Esophagus mucosa (tissue), 1 donor: Measurements from ENCODE around the gene RABGAP1. TPM values are rescaled to one million over a fixed set of nuclear protein-coding genes. Genes with fewer than 3 reads are reported as not detected.
A peak's percentile ranks its signal among the peaks of the same experiment; 100 is the strongest.

ENCODE experiments used
- ATAC-seq: fragments of 200-7000 bp; cut with Tn5 transposase; one replicate; pipeline ENCODE4 v1.9.1; 2020
- total RNA-seq: library from RNA; stranded (reverse); gene quantifications from one replicate; pipeline ENCODE4 v1.2.4, GENCODE V29; 2023
- donor health status: DM: yes; HTN: yes; CAD: no.

The RABGAP1 gene
- total RNA-seq, 1 donor from 2014 or later: 39.6 TPM

DNA sequence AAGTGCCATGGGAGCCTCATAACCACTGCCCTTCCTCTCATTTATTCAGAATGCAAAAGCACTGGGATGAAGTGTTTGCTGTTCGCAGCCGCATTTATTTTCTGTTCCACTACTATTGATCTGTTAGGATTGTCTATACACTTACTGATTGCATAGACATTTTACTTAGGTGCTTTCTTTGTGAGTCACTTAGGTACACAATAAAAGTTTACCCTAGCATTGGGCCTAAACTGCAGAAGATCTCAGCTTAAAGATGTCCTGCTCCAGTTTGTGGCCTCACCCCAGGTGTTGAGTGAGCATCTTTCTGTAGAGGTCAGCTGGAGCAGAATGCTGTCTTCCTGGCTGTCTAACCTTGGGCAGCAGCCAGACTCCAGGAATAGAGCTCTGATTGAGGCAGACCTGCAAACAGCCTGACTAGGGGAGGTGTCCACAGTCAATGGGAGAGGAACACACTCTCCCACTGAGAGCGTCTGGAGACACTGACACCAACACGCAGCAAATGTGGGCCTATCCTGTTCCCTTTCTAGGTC is 146.6 kb downstream of the RABGAP1 start:
- ATAC-seq: no peak

DNA sequence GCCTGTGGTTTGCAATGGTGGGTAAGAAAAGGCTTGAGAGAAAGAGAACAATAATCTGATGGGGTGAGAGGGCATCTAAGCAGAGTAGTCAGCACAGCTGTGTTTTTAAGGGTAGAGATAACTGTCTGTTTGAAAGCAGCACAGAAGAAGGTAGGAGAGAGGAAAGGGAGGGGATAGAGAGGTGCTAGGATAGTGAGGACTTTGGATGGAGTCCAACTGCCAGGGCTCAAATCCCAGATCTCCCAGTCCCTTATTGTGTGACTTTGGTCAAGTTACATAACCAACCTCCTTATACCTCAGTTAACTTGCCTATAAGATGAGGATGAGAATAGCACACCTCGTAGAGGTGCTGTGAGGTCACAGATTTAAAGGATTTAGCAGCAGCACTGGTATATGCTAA is 148.2 kb downstream of the RABGAP1 start:
- no peak for ATAC-seq

DNA sequence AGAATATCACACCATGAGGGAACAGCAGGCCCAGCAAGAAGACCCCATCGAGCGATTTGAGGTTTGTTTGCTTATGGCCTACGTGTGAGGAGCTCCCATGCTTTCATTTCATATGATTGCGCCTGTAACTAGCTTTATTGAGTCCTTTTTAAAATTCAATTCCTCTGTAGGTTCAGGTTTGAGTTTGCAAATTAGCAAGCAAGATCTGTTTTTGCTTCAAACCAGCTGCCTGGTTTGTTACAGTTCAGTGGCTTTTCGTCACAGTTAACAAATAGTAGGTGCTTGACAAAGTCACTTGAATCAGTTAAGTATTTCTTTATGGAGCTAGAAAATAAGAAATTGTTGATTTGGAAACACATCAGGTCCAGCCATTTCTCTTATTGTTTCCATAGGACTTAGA is 149.0 kb downstream of the RABGAP1 start:
- no peak for ATAC-seq

DNA sequence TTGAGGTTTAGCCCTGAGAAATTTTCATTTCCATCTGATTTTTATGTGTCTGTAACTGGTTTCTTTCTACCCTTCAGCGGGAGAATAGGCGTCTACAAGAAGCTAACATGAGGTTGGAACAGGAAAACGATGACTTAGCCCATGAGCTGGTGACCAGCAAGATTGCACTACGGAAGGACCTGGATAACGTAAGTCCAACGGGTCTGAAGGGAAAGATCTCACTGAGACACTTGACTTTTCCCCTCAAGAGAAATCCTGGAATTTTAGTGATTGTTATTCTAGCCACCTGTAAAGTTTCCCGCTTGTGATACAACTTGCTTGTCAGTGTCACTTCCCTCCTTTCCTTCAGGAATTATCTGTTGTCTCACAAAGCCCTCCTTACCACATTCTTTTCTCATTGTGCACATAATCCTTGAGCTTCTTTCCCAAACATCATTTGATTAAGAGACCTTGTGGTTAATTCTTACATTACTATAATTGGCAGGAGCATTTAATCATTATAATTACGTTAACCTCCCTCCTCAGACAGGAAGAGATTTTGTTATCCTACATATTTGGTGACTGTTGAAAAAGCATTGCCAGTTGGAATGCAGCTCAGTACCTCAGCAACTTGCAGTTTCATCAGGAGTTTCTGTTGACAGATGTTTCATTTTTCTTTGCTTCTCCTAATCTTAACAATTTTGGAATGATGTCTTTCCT is 149.5 kb downstream of the RABGAP1 start:
- no peak for ATAC-seq

DNA sequence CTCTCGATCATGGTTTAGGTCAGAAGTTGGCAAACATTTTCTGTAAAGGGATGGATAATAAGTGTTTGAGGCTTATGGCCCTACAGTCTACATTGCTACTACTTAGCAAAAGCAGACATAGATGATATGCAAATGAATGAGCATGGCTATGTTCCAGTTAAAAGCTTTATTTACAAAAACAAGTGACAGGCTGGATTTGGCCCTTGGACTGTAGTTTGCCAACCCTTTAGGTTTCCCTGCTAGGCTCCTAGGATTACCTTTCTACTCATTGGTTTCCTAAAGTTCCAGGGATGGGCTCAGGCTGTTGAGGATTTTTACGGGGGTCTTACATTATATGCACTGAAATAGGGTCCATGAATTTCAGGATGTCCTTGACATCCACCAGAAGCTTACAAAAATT is 150.1 kb downstream of the RABGAP1 start:
- ATAC-seq: no peak

DNA sequence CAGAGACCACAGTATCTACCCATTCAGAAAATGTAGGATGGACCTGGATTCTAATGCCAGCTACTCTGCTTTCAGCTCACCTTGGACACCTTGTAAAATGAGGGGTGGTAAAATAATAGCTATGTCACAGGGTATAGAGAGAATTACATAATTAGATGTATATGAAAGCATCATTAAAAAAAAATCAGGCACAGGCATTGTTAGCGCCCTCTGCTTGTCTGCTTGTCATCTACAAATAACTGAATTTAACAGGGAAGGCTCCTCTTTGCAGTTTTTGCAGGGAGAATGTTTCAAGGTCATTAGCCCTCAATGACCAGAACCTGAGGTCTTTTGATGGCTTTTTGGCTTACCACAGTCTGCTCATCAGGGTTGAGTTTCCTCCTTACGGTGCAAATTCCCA is 150.6 kb downstream of the RABGAP1 start:
- no peak for ATAC-seq

DNA sequence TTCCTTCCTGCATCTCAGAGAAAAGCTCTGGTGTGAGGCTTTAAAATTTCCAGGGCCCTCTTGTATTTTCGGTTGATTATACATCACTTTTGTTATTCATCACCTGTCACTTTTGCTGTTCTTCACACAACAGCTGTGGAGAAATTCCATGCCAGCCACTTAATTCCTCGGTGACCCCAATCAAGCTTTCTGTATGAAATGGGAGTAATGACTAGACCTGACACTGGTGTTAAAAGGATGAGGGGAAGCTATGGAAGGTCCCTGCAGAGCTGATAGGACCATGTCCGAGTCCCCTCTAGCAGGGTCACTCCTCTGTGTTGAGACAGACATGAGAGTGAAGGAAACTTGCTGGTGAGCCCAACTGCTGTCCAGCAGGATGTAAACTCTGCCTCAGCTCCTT is 152.3 kb downstream of the RABGAP1 start:
- no peak for ATAC-seq

DNA sequence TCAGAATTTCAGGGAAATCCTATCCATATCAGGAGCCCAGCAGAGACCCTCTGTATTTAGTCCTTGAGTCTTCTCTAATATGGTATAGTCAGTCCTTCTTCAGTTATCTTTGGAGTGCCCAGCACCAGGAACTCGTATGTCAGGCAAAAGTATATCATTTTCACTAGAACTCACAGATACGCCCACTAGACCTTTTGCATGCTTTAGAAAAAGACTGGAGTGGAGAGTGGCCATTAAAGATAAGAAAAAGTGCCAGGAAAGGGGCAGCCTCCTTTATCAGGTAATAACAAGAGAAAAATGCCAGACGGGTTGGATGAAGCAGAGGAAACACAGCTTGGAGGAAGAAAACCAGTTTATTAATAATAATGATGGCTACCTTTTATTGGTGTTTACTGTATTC is 156.2 kb downstream of the RABGAP1 start:
- no peak for ATAC-seq

DNA sequence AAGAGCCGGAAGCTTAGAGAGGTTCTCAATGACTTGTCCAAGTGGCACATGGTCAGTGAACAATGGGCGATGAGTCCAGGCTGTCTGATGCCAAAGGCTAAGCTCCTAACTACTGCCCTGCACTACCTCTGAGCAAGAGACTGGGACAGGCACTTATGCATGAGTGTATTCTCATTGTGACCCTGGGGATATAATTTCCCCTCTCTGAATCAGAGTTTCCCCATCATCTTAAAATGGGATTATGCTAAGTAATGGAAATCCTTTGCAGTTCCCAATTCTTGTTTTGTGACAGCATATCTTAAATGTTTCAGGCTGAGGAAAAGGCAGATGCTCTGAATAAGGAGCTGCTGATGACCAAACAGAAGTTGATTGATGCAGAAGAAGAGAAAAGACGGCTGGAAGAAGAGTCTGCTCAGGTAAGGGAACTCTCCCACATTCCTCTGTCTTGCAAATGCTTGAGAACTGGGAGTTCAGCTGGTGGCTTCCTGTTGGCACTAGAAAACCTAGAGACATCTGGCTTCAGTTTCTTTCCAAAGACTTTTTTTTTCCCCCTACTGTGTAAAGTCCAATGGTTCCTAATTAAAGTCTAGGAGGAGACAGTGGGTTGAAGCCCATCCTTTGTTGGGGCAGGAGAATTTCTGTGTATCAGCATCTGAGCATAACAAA is 156.7 kb downstream of the RABGAP1 start:
- no peak for ATAC-seq

DNA sequence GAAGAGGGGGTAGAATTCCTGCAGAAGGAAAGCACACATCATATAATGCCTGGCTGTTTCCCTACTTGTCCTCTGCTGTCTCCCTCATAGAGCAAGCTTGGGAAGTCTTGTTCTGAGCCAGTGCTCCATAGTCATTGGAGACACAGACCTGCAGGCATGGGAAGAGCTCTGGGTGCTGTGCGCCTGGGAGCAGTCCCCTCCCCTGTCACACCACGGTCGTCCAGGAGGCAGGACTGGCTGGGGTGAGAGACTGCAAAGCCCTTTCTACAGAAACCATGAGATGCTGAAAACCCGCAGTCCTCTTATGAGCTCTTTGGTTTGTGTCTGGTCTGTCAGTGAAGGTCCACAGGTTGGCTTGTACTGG is 157.3 kb downstream of the RABGAP1 start:
- no peak for ATAC-seq

DNA sequence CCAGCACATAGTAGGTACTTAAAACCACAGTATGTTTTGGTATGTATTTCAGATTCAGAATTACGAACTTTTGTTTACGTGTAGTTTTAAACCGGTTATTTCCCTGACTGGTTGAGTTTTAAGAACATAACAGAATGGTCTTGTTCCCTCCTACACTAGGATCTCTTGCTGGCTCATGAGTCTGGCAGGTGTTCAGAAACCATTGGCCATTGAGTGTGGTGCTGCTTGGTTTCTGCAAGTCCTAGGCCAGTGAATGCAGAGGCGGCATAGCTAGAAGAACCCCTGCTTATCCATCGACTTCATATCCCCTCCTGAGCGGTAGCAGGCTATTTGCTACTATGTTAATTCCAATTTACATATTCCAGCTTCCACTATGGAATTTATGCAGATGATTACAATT is 158.2 kb downstream of the RABGAP1 start:
- no peak for ATAC-seq

DNA sequence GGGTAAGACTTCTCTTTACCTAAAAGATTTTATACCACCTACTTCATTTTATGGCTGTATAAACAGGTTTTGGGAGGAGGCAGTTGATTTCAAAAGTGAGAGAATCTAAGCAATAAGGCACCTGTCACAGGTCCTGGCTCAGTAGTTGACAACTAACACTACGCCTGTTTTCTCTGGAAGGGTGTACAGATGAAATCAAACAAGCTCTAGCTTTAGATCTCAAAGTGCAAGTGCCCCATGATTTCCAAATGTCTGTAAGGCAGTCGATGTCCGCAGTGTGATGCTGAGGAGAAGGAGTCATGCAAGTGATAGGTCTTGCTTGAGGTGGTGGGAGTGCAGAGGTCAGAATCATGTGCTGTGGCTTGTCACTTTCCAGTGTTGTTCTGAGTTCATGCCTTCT is 158.7 kb downstream of the RABGAP1 start:
- ATAC-seq: no peak

DNA sequence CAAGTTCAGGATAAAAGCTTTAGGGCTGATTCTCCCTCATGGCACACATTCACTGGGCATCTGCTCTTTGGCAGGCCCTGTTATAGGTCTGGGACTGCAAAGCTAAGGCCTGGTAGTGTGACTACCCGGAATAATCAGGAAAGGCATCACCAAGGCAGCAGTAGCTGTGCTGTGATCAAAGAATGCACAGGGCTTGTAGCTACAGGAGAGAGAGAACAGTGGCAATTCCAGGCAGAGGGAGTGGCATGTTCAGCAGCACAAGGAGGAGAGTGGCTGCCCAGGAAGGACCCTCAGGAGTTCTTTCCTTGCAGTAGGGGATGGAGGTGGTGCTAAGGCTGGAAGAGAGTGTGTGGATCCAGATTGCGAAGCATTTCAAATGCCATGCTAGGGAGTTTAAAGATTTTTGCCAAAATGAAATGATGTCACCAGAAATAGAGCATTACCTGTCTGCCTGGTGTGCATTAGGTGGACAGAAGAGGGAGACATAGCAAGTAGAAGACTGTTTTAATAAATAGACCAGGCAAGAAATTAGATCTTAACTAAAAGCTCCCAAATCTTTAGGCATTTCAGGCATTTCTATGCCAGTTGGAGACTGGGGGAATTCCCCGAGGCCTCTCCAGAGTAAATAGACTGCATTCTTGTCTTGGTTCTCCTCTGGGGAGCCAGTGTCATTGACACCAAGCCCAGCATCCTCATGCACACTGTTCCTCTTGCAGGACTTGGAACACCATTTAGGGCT is 161.7 kb downstream of the RABGAP1 start:
- peak; percentile 59 for ATAC-seq

DNA sequence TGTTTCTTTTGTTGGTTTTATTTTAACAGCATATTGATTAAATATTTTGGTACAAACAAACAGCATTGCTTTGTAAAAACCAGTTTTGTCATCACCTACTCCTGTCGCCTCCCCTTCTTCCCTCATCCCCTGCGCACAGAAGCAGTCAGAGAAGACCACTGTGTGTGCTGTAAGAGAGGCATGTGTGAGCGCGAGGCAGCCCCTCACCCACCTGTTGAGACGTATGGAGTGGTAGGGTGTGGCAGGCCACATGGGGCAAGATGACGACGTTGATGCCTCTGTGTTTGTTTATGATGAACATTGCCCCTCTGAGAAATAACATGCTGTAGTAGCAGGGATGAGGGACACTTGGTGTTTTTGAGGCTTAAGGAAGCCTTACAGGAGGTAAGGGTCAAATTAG is 164.0 kb downstream of the RABGAP1 start:
- no peak for ATAC-seq

DNA sequence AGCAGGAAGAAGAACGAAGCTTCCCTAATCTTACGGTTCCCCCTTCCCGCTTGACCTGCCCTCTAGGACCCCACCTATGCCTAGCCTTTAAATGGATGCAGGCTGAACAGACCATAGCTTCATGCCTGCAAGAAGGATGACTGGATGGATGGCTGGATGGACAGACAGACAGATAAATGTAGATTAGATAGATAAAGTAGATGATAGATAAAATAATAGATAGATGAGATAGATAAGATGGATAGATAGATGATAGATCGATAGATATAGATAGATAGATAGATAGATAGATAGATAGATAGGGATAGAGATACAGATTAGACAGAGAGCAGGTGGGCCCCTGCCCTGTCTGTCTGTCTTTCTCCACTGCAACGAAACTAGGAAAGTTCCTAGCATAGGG is 164.7 kb downstream of the RABGAP1 start:
- ATAC-seq: no peak

DNA sequence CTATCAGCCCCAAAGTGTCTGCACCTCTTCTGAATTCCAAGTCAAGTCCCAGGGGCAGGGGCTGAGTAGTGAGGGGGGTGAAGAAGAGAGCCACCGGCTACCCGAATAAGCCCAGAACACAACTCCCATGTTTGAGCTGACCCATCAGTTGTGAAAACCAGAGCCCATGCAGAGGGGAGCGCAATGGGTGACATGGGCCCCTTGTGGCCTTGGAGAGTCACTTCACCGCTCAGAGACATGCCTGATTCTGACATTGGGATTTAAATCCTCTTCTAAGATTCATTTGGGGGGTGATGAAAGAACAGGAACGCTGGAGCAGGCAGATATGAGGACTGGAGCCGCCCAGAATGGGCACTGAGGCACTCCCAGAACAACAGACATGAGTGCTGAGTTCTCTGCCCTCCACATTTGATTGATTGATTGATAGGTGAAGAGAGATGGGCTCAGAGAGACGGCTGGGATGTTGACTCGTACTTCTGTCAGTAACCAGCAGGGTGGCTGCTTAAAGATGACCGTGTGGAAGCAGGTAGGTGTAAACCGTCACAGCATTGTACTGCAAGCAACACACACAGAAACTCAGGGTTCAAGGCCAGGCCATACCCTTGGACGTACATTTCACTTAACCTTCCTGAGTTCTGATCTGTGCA is 166.9 kb downstream of the RABGAP1 start:
- no peak for ATAC-seq

DNA sequence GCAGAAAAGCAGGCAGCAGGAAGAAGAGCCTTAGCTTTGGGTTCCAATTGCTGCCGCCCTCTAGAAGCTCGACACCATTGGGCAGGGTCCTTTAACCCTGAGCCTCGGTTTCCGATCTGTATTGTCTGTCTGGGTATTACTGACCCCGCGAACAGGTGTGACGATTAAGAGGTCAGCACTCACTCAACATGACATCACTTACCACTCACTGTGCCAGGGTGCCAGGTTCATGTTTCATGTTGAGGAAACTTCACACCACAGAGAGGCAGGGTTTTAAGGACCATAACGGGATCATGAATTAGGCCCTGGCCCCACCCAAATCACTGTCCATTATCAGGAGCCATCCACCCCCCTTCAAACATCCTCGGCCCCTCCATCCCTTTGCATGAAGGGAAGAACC is 168.2 kb downstream of the RABGAP1 start:
- no peak for ATAC-seq

DNA sequence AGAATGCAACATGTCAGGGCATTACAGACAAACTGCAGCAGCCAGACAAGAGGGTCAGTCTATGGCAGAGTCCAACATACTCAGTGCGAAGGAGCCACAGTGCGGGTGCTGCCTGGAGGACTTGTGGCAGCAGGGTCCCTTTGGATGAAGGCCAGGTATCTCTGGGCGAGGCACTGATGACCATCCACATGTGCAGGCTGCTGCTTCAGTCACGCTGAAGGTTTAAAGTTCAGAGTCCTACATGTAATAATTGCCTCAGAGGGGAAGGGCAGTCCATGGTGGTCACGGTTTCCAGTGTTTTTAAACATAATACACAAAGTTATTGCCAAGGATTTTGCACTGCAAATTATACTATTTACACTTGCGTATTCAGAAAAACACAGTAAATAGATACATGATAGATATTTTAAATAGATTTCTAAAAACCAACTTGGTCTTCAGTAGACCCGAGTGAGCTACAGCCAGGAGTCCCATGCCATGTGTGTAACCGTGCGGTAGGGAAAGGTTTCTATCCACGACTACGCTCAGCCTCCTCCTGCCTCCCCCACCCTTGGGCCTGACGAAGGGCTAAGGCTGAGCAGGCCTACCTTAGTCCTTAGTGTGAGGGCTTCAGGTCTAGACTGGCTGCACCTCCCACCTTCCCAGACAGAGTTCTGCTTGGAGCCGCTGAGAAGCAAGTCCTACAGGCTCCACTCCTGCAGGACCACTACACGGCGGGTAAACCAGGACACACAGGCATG is 168.9 kb downstream of the RABGAP1 start:
- ATAC-seq: no peak

DNA sequence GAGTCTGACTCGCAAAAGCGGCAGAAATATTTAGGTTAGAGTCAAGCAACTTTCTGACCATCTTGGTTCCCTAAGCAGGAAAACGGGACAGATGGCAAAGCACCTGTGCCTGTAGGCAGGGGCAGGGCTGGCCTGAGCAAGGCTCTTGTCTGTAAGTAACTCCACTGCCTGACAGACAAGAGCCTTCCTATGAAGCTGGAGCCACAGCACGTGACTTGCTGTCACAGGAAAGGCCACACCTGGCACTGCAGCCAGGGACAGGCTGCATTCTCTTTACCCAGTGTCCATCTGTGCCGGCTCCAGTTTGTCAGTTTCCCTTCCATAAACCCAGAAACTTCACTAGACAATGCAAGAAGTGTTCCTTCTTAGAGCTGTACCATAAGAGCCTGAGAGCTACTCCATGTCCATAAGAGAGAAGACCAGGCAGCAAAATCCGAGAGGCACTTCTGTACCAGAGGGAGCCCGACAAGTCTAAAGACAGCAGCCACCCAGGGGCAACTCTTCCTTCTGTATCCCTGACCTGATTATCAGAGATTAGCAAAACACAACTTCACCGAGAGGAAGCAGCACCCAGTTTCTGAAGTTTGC is 170.7 kb downstream of the RABGAP1 start:
- ATAC-seq: peak; percentile 17

DNA sequence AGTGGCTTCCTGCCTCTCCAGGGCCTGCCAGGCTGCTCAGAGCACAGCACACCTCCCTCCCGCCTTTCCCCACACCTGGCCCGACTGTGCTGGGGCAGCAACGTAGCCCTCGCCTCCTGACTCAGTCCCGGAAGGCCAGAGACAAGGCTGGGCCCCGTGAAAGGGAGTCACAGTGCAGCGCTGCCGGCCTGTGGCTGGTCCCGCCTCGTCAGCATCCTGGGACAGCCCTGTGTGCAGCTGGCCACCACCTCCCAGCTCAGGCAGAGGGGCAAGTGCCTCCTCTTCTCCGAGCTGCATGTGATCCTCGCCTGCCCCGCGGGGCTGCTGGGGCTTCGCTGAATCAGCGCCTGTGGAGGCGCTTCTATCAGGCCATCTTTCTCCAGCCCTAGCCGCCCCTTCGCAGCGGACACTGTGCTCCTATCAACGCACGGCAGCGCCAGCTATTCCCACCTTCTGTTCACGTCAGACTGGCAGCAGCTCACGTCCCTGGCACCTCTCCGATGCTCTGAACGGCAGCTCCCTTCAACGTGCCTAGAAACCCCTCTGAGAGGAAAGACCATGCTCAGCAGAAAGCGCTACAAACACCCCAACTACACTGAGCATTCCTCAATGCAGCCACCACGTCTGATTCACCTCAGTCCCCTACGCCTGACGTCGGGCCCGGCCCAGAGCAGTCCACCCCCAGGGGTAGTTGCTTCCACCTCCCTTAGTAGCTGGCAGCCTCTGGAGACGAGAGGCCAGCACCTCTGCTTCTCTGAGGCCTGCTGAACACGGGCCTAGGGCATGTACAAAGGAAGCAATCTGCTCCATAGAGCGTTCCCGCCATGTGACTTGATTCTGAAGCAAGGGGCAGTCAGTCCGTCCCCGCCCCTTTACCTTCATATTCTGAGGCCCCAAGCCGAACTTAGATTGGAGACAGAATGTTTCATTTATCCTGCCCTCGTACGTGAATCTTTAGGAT is 171.5 kb downstream of the RABGAP1 start:
- ATAC-seq: peak; percentile 73

DNA sequence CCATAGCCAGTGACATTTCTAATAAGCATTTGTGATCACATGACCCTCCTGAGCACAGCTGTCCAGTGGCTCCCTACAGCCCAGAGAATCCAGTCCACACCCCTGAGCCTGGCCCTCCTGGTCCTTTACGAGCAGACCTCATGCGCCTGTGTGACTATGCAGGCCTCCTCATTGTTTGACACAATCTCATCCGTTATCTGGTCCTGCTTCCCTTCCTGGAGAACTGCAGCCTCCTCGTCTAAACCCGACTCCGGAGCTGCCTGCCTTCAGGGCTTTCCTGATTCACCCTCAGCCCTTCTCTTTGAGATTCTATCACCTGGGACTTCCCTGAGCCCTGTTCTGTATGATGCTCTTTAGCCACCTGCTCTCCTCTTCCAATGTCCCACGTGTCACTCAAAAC is 172.4 kb downstream of the RABGAP1 start:
- ATAC-seq: no peak
